HG03045 (cell line): ENCODE measurements around the gene ELFN2.
"Not testable (repeated sequence)": the region's sequence is repeated elsewhere in the genome, so short reads cannot be mapped to it uniquely, and the experiment has no call there.

Experiments used
- ATAC-seq: cut with Tn5 transposase; IDR thresholded peaks from one replicate; pipeline ENCODE4 v1.9.1; 2021; ENCODE audit warnings: mild to moderate bottlenecking, moderate library complexity; ENCODE audit not compliant: unreplicated experiment

The ELFN2 gene

GRCh38 chr22:37411655-37412054 lies 15.6 kb downstream of the ELFN2 start:
- no peak for ATAC-seq

GRCh38 chr22:37410174-37411055 lies 16.9 kb downstream of the ELFN2 start:
- no peak for ATAC-seq

GRCh38 chr22:37409459-37410050 lies 17.7 kb downstream of the ELFN2 start:
- no peak for ATAC-seq

- no peak for ATAC-seq
Measured at GRCh38 chr22:37409031-37409430, 18.2 kb downstream of the ELFN2 start.

- ATAC-seq, result no peak
Measured at GRCh38 chr22:37407856-37408255, 19.4 kb downstream of the ELFN2 start.

GRCh38 chr22:37406441-37407235 lies 20.6 kb downstream of the ELFN2 start:
- ATAC-seq, result no peak

- ATAC-seq, result no peak
Measured at GRCh38 chr22:37404091-37404490, 23.2 kb downstream of the ELFN2 start.

- no peak for ATAC-seq
Measured at GRCh38 chr22:37403267-37403960, 23.9 kb downstream of the ELFN2 start.

- no peak for ATAC-seq
Measured at GRCh38 chr22:37402184-37402506, 25.1 kb downstream of the ELFN2 start.

- no peak for ATAC-seq
Measured at GRCh38 chr22:37401401-37402183, 25.7 kb downstream of the ELFN2 start.

- no peak for ATAC-seq
Measured at GRCh38 chr22:37400719-37401118, 26.6 kb downstream of the ELFN2 start.

GRCh38 chr22:37399457-37399856 lies 27.8 kb downstream of the ELFN2 start:
- not testable (repeated sequence) for ATAC-seq

- ATAC-seq, result no peak
Measured at GRCh38 chr22:37397226-37397625, 30.1 kb downstream of the ELFN2 start.

- no peak for ATAC-seq
Measured at GRCh38 chr22:37396488-37397084, 30.7 kb downstream of the ELFN2 start.

GRCh38 chr22:37394341-37394740 lies 32.9 kb downstream of the ELFN2 start:
- no peak for ATAC-seq

- ATAC-seq, result no peak
Measured at GRCh38 chr22:37393746-37394145, 33.5 kb downstream of the ELFN2 start.

GRCh38 chr22:37392721-37393328 lies 34.5 kb downstream of the ELFN2 start:
- ATAC-seq, result no peak

GRCh38 chr22:37391702-37392101 lies 35.6 kb downstream of the ELFN2 start:
- ATAC-seq, result no peak

GRCh38 chr22:37390075-37390474 lies 37.2 kb downstream of the ELFN2 start:
- no peak for ATAC-seq

GRCh38 chr22:37388538-37388937 lies 38.7 kb downstream of the ELFN2 start:
- no peak for ATAC-seq
